Adrenal gland (tissue), 12 donors: ENCODE results near the gene CCDC57. TPM values are rescaled to one million over a fixed set of nuclear protein-coding genes. Genes with fewer than 3 reads are reported as not detected.

Source experiments
- DNase-seq, 7 donors: peaks; one replicate each; pipeline ENCODE4 v3.0.0-alpha.2; 2019 to 2020
- H3K27ac ChIP-seq, 5 donors: fragments of 200-600 bp; sonication (generic) in 4 of 5; 1 replicate in 3 of 5; 2 replicates in 2 of 5; pipeline versions ENCODE4 v1.5.1 to v1.8.0; 2016 to 2020; ENCODE audit warnings: mild to moderate bottlenecking in 1 of 5
- H3K27me3 ChIP-seq: fragments of 200-600 bp; 2 replicates; pipeline ENCODE4 v1.8.0; 2021
- H3K36me3 ChIP-seq, 2 donors: fragments of 200-600 bp; replicated peaks in 1 of 2; 1 replicate in 1 of 2; 2 replicates in 1 of 2; pipeline versions ENCODE4 v1.5.1 to v1.8.0; 2018 to 2022
- H3K4me1 ChIP-seq, 2 donors: fragments of 200-600 bp; replicated peaks in 1 of 2; 1 replicate in 1 of 2; 2 replicates in 1 of 2; pipeline versions ENCODE4 v1.5.1 to v1.8.0; 2018 to 2021
- H3K4me3 ChIP-seq, 4 donors: fragments of 200-600 bp; sonication (generic) in 3 of 4; one replicate each; pipeline ENCODE4 v1.5.1; 2016 to 2018
- H3K9me3 ChIP-seq, 3 donors: fragments of 200-600 bp; sonication (generic) in 1 of 3; replicated peaks in 1 of 3; 1 replicate in 2 of 3; 2 replicates in 1 of 3; pipeline versions ENCODE4 v1.5.1 to v1.8.0; 2016 to 2021
- POLR2A ChIP-seq, 2 donors: fragments of 450-650 bp; IDR thresholded peaks; one replicate each; pipeline ENCODE4 v1.6.1; 2017; ENCODE audit warnings: antibody characterized with exemption in 2 of 2, mild to moderate bottlenecking in 2 of 2, moderate library complexity in 1 of 2
- WGBS, 4 donors: extraction: QIAGEN DNeasy Blood & Tissue Kit in 2 of 4; methylation state at CpG; one replicate each; pipeline versions ENCODE4 v1.1.5 to v1.1.7; 2013 to 2017; 5-methylcytosine and 5-hydroxymethylcytosine counted together
- intact Hi-C, 2 donors: fragments of 100-400 bp; cut with DNase I; formaldehyde crosslinking; loops; one replicate each; pipeline versions ENCODE4 v1.14.1 to v1.15.0; 2022 to 2023
- polyA plus RNA-seq, 3 donors: library from polyadenylated mRNA; stranded (reverse); fragments of 200-250 nt in 2 of 3; fragments of 350-450 nt in 1 of 3; fragmentation: Illumina TruSeq in 1 of 3; extraction: RNeasy Lipid Tissue Mini Kit (QIAGEN cat#74804) in 1 of 3; gene quantifications; one replicate each; pipeline ENCODE4 v1.2.3, GENCODE V29; 2013 to 2014
- total RNA-seq, 9 donors: library from RNA; depleted of rRNA in 4 of 9; stranded (reverse); fragments of >200 nt in 4 of 9; fragments of 120-200 nt in 1 of 9; fragmentation: NEBNext Ultra II Directional in 1 of 9; extraction: Animal tissue kit (Norgen Biotek cat#: 25700) in 1 of 9; gene quantifications; one replicate each; pipeline versions ENCODE4 v1.1.0 to v1.2.4, GENCODE V29; 2013 to 2023
- TF ChIP-seq, protein P1 (sequence below), 6 experiments: fragments of 450-650 bp in 4 of 6; fragments of 200-600 bp in 2 of 6; sonication (generic) in 1 of 6; IDR thresholded peaks; 1 replicate in 5 of 6; 2 replicates in 1 of 6; pipeline versions ENCODE4 v1.5.1 to v1.8.0; 2016 to 2021; ENCODE audit warnings: antibody characterized with exemption in 6 of 6, mild to moderate bottlenecking in 2 of 6, moderate library complexity in 1 of 6
- donor health status: healthy with polysubstance abuse.
- donor health status: Bipolar disorder and iron deficiency.
- donor health status: DM: yes; HTN: yes; CAD: no.
- donor health status: DM: no; HTN: no; CAD: no.
- donor health status: DM: no; HTN: no; CAD: no.
- donor health status: DM: yes; HTN: yes; CAD: no.

Gene CCDC57
- total and polyA plus RNA-seq, 12 donors = 7.1 to 275 (median 28.8) TPM

DNA sequence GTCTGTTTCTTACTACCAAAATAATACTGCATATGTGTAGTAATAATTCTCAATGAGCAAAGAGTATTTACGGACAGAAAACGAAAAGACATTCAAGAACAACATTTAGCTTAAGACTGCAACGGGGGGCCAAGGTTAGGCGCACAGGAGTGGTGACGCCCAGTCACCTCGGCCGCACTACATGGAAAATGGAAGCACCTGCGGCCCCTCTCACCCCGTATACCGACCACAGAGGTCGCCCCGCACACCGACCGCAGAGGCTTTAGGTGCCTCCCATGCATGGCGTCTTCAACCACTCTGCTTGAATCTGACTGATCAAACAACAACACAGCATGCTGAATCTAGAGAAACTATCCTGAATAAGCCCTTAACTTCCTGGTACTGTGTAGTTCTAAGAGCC lies 26.4 kb downstream of the CCDC57 start:
- Histone ChIP-seq H3K27me3 (no peaks in the 10 kb centered on the region), H3K36me3 (peaks cover 0 to 4% of the 10 kb centered on the region in 2 donors), H3K9me3 (no peaks in the 10 kb centered on the region), H3K4me1 (no peaks in the 10 kb centered on the region), H3K27ac (no peak overlapping the region), H3K4me3 (no peak overlapping the region)
- no peak for DNase-seq
- TF ChIP-seq, protein P1, sequence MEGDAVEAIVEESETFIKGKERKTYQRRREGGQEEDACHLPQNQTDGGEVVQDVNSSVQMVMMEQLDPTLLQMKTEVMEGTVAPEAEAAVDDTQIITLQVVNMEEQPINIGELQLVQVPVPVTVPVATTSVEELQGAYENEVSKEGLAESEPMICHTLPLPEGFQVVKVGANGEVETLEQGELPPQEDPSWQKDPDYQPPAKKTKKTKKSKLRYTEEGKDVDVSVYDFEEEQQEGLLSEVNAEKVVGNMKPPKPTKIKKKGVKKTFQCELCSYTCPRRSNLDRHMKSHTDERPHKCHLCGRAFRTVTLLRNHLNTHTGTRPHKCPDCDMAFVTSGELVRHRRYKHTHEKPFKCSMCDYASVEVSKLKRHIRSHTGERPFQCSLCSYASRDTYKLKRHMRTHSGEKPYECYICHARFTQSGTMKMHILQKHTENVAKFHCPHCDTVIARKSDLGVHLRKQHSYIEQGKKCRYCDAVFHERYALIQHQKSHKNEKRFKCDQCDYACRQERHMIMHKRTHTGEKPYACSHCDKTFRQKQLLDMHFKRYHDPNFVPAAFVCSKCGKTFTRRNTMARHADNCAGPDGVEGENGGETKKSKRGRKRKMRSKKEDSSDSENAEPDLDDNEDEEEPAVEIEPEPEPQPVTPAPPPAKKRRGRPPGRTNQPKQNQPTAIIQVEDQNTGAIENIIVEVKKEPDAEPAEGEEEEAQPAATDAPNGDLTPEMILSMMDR (IDR thresholded peaks at IDR 0.05) = no peak
- TF ChIP-seq POLR2A (IDR thresholded peaks at IDR 0.05) = no peak
- intact Hi-C loops = no loop called here
- WGBS, 4 donors = 93 to 99% (median 95%) methylated on average over 15 of the region's 15 CpGs

DNA sequence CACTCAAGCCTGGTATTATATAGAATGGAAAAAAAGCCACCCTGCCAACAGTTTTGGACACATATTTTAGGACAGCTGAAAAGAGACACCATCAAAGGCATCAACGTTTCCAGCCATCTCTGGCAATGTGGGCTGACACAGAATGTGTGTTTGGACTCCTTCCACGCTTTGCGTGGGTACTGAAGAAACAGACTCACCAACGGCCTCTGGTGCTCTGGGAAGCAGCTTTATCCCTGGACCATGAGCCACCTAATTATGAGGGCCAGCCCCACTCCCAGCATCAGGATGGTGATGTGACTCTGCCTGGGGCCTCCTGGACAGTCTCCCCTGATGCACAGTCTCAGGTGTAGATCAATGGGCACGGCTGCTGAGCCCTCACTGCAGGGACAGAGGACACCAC lies 27.9 kb downstream of the CCDC57 start:
- H3K27me3 ChIP-seq = no peaks in the 10 kb centered on the region
- DNase-seq = no peak
- H3K4me1 ChIP-seq = no peaks in the 10 kb centered on the region
- intact Hi-C loops = no loop called here
- TF ChIP-seq, protein P1 (IDR thresholded peaks at IDR 0.05) = no peak
- TF ChIP-seq POLR2A (IDR thresholded peaks at IDR 0.05) = no peak
- WGBS, 4 donors = 82 to 100% (median 93%) methylated on average over 3 to 5 of the region's 5 CpGs
- no peaks in the 10 kb centered on the region for H3K9me3 ChIP-seq
- peaks cover 0 to 4% of the 10 kb centered on the region in 2 donors for H3K36me3 ChIP-seq
- no peak overlapping the region for H3K27ac ChIP-seq
- H3K4me3 ChIP-seq = no peak overlapping the region

DNA sequence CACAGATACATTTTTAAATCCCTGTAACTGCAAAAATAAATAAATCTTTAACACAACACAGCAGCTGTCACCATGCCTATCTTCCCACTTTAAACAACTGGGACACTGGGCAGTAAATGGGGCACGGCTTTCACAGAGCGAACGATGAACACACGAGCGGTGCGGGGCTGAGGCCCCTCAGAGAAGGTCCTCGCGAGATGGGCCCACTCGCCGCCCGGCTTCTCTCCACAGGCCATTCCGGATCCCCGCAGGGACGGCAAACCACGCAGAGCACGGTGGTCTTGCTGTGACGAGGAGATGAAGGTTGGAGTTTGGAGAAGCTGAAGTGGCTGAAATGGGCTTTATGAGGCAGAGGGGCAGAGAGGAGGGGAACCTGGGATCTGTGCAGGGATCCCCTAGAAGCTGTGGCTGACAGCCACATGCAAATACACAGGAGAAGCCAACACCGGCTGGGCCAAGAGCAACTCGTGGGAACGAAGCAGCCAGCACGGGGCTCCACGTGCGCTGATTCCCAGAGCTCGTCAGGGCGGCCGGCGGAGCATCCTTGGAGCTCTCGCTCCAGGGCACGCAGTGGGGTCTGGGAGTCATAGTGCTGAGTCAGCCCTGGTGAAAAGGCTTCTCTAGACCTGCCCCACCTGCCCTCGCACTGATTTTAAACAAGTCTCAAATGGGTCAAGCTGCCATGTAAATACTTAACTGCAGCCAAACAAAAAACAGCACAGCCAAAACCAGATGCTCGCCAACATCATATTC lies 31.7 kb downstream of the CCDC57 start:
- H3K27me3 ChIP-seq = no peaks in the 10 kb centered on the region
- intact Hi-C loops = no loop called here
- DNase-seq = no peak
- no peaks in the 10 kb centered on the region for H3K4me1 ChIP-seq
- no peaks in the 10 kb centered on the region for H3K9me3 ChIP-seq
- no peak overlapping the region for H3K4me3 ChIP-seq
- WGBS, 4 donors = 92 to 97% (median 93%) methylated on average over 30 to 31 of the region's 31 CpGs
- TF ChIP-seq, protein P1 (IDR thresholded peaks at IDR 0.05) = no peak
- TF ChIP-seq POLR2A (IDR thresholded peaks at IDR 0.05) = no peak
- H3K27ac ChIP-seq = no peak overlapping the region
- H3K36me3 ChIP-seq = peaks cover 0 to 4% of the 10 kb centered on the region in 2 donors

DNA sequence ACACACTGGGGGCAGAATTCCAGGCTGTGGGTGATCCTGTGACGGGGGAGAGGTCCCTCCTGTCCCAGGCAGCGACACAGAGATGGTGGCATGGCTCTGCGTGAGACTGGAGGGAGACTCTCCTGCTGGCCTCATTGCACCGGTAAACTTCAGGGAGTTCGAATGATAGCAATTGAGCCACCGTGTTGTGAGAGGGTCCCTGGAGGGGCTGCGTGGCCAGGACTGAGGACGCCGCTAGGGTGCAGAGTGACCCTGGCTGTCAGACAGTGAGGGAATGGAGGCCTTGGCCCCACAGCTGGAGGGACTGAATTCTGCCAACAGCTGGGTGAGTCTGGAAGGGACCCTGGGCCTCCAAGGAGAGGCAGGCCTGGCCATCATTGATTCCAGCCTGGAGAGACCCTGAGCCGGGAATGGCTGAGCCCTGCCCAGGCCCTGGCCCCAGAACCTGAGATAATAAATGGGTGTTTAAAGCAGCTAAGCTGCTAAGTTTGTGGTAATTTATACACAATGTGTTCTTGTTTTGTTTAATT lies 32.6 kb downstream of the CCDC57 start:
- Histone ChIP-seq H3K27me3 (no peaks in the 10 kb centered on the region), H3K4me1 (no peaks in the 10 kb centered on the region), H3K9me3 (no peaks in the 10 kb centered on the region), H3K36me3 (peaks cover 0 to 4% of the 10 kb centered on the region in 2 donors), H3K27ac (no peak overlapping the region), H3K4me3 (no peak overlapping the region)
- 84 to 92% (median 90%) methylated on average over 8 to 10 of the region's 10 CpGs for WGBS, 4 donors
- intact Hi-C loops = no loop called here
- no peak for DNase-seq
- TF ChIP-seq, protein P1 (IDR thresholded peaks at IDR 0.05) = no peak
- TF ChIP-seq POLR2A (IDR thresholded peaks at IDR 0.05) = no peak
